SH-SY5Y (cell line): ENCODE data around the gene MIEF1.

Experiments
- GATA2 ChIP-seq: IDR thresholded peaks from 2 replicates; pipeline ENCODE4 v1.6.1; 2011; ENCODE audit warnings: mild to moderate bottlenecking, low read depth, low read length
- GATA3 ChIP-seq: IDR thresholded peaks from 2 replicates; pipeline ENCODE4 v1.6.1; 2011; ENCODE audit warnings: low read depth, mild to moderate bottlenecking, low read length, moderate library complexity

MIEF1 gene

DNA sequence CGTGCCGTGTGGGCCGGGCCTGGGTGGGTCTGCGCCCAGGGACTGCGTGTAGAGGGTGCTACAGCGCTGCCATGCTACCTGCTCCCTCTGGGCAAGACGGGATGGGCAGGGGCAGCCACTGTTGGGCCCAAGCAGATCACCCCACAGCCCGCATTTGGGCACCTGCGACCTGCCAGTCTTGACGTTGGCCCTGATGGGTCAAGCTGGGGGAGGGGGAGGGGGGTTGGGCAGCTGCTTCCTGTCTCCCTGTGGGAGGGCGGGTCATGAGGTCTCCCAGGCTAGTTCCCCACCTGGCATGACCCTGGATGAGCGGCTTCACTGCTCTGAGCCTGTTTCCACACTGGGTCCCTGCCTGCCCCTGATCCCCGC lies 33.3 kb downstream of the MIEF1 start:
- no peak for TF ChIP-seq GATA3
- TF ChIP-seq GATA2 = no peak

DNA sequence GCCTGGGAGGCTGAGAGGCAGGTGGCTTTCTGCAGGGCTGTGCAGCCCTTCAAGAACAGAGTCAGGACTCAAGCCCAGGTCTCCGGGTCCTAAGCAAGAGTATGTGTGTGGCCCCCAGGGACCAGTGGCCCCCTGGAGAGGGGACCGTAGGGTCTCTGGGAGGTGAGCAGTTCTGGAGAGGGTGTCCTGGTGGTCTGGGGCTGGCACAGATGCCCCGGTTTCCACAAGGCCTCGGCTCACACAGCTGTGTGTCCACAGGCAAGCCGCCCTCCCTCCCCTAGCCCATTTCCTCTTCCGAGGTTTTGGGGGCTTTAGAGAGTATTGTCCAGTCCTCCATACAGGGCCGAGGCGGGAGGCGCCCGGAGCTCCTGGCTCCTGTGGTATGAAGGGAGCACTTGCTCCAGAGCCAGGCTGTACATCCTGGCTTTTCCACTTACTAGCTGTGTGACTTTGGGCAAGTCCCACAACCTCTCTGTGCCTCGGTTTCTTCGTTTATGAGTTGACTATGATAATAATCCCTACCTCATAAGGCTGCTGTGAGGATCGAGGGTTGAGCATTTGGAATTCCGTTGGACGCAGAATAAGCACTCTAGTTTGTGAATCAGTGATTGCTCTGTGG lies 33.9 kb downstream of the MIEF1 start:
- TF ChIP-seq GATA3 = no peak
- no peak for TF ChIP-seq GATA2

DNA sequence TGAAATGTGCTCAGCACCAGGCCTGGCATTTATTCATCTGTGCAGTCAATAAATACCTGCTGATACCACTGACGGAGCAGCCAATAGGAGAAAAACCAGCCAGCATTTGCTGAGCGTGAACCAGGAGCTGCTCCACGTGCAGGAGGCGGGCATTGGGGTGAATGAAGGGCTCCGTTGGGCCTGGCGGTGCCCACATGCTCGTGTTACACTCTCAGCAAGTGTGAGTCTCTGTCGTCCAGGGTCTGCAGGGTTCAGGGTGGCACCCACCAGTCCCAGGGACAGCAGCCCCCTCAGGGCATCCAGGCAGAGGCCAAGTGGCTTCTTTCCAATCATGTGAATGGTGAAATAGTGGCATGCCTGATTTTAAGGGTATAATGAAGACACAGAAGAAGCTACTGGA lies 34.6 kb downstream of the MIEF1 start:
- no peak for TF ChIP-seq GATA2
- no peak for TF ChIP-seq GATA3

- no peak for TF ChIP-seq GATA2
- TF ChIP-seq GATA3 = no peak
These were observed 35.9 kb downstream of the MIEF1 start for GRCh38 chr22:39537975-39538374.

- no peak for TF ChIP-seq GATA3
- TF ChIP-seq GATA2 = no peak
These were observed 41.0 kb downstream of the MIEF1 start for GRCh38 chr22:39543095-39543494.

DNA sequence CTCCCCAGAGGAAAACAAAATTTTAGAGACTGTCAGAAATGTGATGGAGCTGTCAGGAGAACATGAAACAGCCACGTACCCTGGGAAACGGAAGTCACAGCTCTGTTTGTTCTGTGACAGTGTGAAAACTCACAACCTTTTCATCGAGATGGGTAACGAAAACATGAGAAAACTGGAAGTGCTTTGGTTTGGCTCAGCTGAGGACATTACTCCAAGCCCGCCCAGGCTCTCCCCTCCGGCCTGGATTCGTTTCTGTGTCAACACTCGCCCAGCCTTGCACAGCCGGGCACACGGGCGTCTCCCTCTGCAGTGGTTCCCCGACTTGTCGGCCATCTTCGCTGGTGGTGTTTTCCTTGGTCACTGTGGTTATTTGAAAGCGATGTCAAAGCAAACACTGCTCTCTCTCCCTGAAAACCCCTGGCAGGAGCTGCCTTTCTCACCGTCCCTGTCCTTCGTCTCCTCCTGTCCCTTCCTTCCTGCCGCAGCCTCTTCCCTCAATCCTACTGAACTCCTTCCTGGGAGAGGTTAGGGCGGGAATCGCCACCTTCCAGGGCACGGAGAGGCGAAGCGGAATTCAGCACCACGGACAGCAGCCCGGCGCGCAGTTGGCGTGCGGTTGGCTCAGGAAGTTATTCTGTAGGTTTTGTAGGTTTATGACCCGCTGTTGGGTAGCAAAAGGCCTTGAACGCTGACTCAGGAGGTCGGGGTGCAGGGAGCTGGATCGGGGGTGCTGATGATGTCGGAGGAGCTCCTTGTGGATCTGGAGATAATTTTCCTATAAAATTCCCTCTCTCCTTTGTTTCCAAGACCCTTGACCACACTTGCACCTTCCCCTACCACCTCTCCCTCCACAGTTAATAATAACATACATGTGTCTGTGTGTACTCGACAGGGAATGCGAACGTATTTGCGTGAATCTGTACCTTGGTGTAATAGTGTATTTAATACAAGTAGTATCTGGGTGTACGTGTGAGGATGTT lies 43.6 kb downstream of the MIEF1 start:
- TF ChIP-seq GATA2 = no peak

GRCh38 chr22:39546889-39547586 lies 44.9 kb downstream of the MIEF1 start:
- TF ChIP-seq GATA2 (no peak), GATA3 (no peak)

GRCh38 chr22:39547587-39547947 lies 45.5 kb downstream of the MIEF1 start:
- TF ChIP-seq GATA3 = no peak
- TF ChIP-seq GATA2 = no peak

DNA sequence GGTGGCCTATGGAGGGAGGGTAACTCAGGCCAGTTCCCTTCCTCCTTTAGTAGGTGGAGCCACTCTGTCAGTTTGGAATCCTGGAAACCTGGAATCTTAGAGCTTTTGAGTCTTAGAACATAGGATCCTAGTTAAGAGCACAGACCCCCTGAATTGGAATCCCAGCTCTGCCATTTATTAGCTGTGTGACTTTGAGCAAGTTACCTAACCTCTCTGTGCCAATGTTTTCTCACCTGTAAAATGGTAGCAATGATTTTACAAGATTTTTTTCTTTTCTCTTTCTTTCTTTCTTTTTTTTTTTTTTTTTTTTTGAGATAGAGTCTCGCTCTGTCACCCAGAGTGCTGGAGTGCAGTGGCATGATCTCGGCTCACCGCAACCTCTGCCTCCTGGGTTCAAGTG lies 51.3 kb downstream of the MIEF1 start:
- TF ChIP-seq GATA2 (no peak), GATA3 (no peak)

- TF ChIP-seq GATA2 = no peak
- no peak for TF ChIP-seq GATA3
These were observed 52.1 kb downstream of the MIEF1 start for GRCh38 chr22:39554151-39554550.

- no peak for TF ChIP-seq GATA2
- TF ChIP-seq GATA3 = no peak
These were observed 55.1 kb downstream of the MIEF1 start for GRCh38 chr22:39556970-39557841.

GRCh38 chr22:39558254-39558727 lies 56.2 kb downstream of the MIEF1 start:
- TF ChIP-seq GATA3 (no peak), GATA2 (no peak)

DNA sequence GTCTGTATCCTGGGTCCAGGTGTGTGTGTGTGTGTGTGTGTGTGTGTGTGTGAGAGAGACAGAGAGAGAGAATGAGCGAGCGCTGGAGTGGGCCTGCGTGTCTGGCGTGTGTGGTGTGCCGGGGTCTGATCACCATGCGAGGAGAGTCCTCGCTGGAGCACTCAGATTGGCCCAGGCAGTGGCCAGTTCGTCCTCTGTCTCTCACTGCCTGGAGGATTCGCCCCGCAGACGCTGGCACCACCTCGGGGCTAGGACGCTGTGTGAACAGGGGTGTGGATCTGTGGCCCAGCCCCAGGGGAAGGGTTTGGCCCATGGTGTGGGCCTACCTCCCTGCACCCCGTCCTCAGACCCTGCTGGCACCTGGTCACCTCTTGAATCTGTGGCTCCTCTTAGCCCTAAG lies 56.9 kb downstream of the MIEF1 start:
- TF ChIP-seq GATA2 (no peak), GATA3 (no peak)
